ENCODE measurements around the gene GPR50. TPM values are rescaled to one million over a fixed set of nuclear protein-coding genes. Genes with fewer than 3 reads are reported as not detected.
A peak's percentile ranks its signal among the peaks of the same experiment; 100 is the strongest.

Gene GPR50
- total and polyA plus RNA-seq, 7 experiments from 2014 or later = not detected

GRCh38 chrX:151180400-151180799 is 4.0 kb downstream of the GPR50 start:
- no peak overlapping the region for H3K27ac ChIP-seq (ENCODE audit: low read depth, low read length)
- no peaks in the 10 kb centered on the region for H3K36me3 Mint-ChIP-seq
- H3K27me3 ChIP-seq (ENCODE audit: control insufficient read depth in 2 of 2, insufficient read depth in 2 of 2, low read length in 2 of 2) = no peaks in the 10 kb centered on the region
- no peak overlapping the region for H3K4me3 Mint-ChIP-seq
- ChIA-PET CTCF (no interaction called here), POLR2A (no interaction called here)
- ATAC-seq (no peak), DNase-seq (no peak)
- H3K9me3 ChIP-seq (ENCODE audit: control insufficient read depth in 2 of 3, low read length in 3 of 3) = no peaks in the 10 kb centered on the region
- H3K36me3 ChIP-seq (ENCODE audit: control insufficient read depth in 2 of 3, insufficient read depth in 3 of 3, low read length in 3 of 3) = no peaks in the 10 kb centered on the region
- H3K27ac Mint-ChIP-seq = no peak overlapping the region
- intact Hi-C loops (cut with micrococcal nuclease) = no loop called here
- H3K27me3 Mint-ChIP-seq = peaks cover 44 to 76% (median 55%) of the 10 kb centered on the region in 5 donors
- no peak overlapping the region for H3K4me3 ChIP-seq (ENCODE audit: low read length)
- peaks cover 0 to 5% (median 0%) of the 10 kb centered on the region in 11 donors for H3K9me3 Mint-ChIP-seq
- H3K4me1 Mint-ChIP-seq = peaks cover 0 to 16% (median 7%) of the 10 kb centered on the region in 7 donors
- no peaks in the 10 kb centered on the region for H3K4me1 ChIP-seq (ENCODE audit: control insufficient read depth in 2 of 2, insufficient read depth in 2 of 2, low read length in 2 of 2)

- Mint-ChIP-seq H3K27ac (no peak overlapping the region), H3K27me3 (peaks cover 48 to 74% (median 55%) of the 10 kb centered on the region in 5 donors), H3K4me3 (peak overlapping the region in 1 of 10 donors; percentile 37), H3K36me3 (no peaks in the 10 kb centered on the region), H3K4me1 (peaks cover 0 to 16% (median 7%) of the 10 kb centered on the region in 7 donors), H3K9me3 (peaks cover 0 to 5% (median 0%) of the 10 kb centered on the region in 11 donors)
- H3K36me3 ChIP-seq (ENCODE audit: control insufficient read depth in 2 of 3, insufficient read depth in 3 of 3, low read length in 3 of 3) = no peaks in the 10 kb centered on the region
- ATAC-seq = no peak
- no peak for DNase-seq
- H3K4me1 ChIP-seq (ENCODE audit: control insufficient read depth in 2 of 2, insufficient read depth in 2 of 2, low read length in 2 of 2) = no peaks in the 10 kb centered on the region
- POLR2A ChIA-PET = no interaction called here
- H3K27ac ChIP-seq (ENCODE audit: low read depth, low read length) = no peak overlapping the region
- no peaks in the 10 kb centered on the region for H3K9me3 ChIP-seq (ENCODE audit: control insufficient read depth in 2 of 3, low read length in 3 of 3)
- CTCF ChIA-PET = no interaction called here
- H3K27me3 ChIP-seq (ENCODE audit: control insufficient read depth in 2 of 2, insufficient read depth in 2 of 2, low read length in 2 of 2) = no peaks in the 10 kb centered on the region
- H3K4me3 ChIP-seq (ENCODE audit: low read length) = no peak overlapping the region
- intact Hi-C loops (cut with micrococcal nuclease) = no loop called here
These were observed 4.7 kb downstream of the GPR50 start for GRCh38 chrX:151181088-151181487.

- intact Hi-C loops (cut with micrococcal nuclease) = no loop called here
- no peaks in the 10 kb centered on the region for H3K4me1 ChIP-seq (ENCODE audit: control insufficient read depth in 2 of 2, insufficient read depth in 2 of 2, low read length in 2 of 2)
- DNase-seq = no peak
- H3K36me3 ChIP-seq (ENCODE audit: control insufficient read depth in 2 of 3, insufficient read depth in 3 of 3, low read length in 3 of 3) = no peaks in the 10 kb centered on the region
- Mint-ChIP-seq H3K4me3 (no peak overlapping the region), H3K4me1 (peaks cover 0 to 13% (median 5%) of the 10 kb centered on the region in 7 donors), H3K27ac (no peak overlapping the region), H3K9me3 (peaks cover 0 to 4% (median 0%) of the 10 kb centered on the region in 11 donors), H3K27me3 (peaks cover 57 to 64% (median 58%) of the 10 kb centered on the region in 5 donors), H3K36me3 (no peaks in the 10 kb centered on the region)
- ChIA-PET CTCF (no interaction called here), POLR2A (no interaction called here)
- H3K27ac ChIP-seq (ENCODE audit: low read depth, low read length) = no peak overlapping the region
- H3K4me3 ChIP-seq (ENCODE audit: low read length) = no peak overlapping the region
- ATAC-seq = no peak
- no peaks in the 10 kb centered on the region for H3K27me3 ChIP-seq (ENCODE audit: control insufficient read depth in 2 of 2, insufficient read depth in 2 of 2, low read length in 2 of 2)
- H3K9me3 ChIP-seq (ENCODE audit: control insufficient read depth in 2 of 3, low read length in 3 of 3) = no peaks in the 10 kb centered on the region
These were observed 6.9 kb downstream of the GPR50 start for GRCh38 chrX:151183233-151183753.

GRCh38 chrX:151183912-151184565 is 7.7 kb downstream of the GPR50 start:
- peaks cover 0 to 4% (median 0%) of the 10 kb centered on the region in 11 donors for H3K9me3 Mint-ChIP-seq
- intact Hi-C loops (cut with micrococcal nuclease) = no loop called here
- Histone ChIP-seq H3K4me3 (ENCODE audit: low read length) (no peak overlapping the region), H3K9me3 (ENCODE audit: control insufficient read depth in 2 of 3, low read length in 3 of 3) (no peaks in the 10 kb centered on the region), H3K4me1 (ENCODE audit: control insufficient read depth in 2 of 2, insufficient read depth in 2 of 2, low read length in 2 of 2) (no peaks in the 10 kb centered on the region), H3K27me3 (ENCODE audit: control insufficient read depth in 2 of 2, insufficient read depth in 2 of 2, low read length in 2 of 2) (no peaks in the 10 kb centered on the region), H3K27ac (ENCODE audit: low read depth, low read length) (no peak overlapping the region), H3K36me3 (ENCODE audit: control insufficient read depth in 2 of 3, insufficient read depth in 3 of 3, low read length in 3 of 3) (no peaks in the 10 kb centered on the region)
- ChIA-PET CTCF (no interaction called here), POLR2A (no interaction called here)
- H3K27me3 Mint-ChIP-seq = peaks cover 51 to 61% (median 54%) of the 10 kb centered on the region in 5 donors
- H3K4me1 Mint-ChIP-seq = peaks cover 0 to 6% (median 0%) of the 10 kb centered on the region in 7 donors
- no peaks in the 10 kb centered on the region for H3K36me3 Mint-ChIP-seq
- H3K4me3 Mint-ChIP-seq = no peak overlapping the region
- DNase-seq (no peak), ATAC-seq (no peak)
- H3K27ac Mint-ChIP-seq = no peak overlapping the region

GRCh38 chrX:151184705-151185104 is 8.3 kb downstream of the GPR50 start:
- POLR2A ChIA-PET = no interaction called here
- Mint-ChIP-seq H3K36me3 (no peaks in the 10 kb centered on the region), H3K4me3 (no peak overlapping the region), H3K27me3 (peaks cover 48 to 61% (median 51%) of the 10 kb centered on the region in 5 donors), H3K9me3 (peaks cover 0 to 5% (median 0%) of the 10 kb centered on the region in 11 donors), H3K4me1 (peaks cover 0 to 4% (median 0%) of the 10 kb centered on the region in 7 donors), H3K27ac (no peak overlapping the region)
- H3K36me3 ChIP-seq (ENCODE audit: control insufficient read depth in 2 of 3, insufficient read depth in 3 of 3, low read length in 3 of 3) = no peaks in the 10 kb centered on the region
- H3K27me3 ChIP-seq (ENCODE audit: control insufficient read depth in 2 of 2, insufficient read depth in 2 of 2, low read length in 2 of 2) = no peaks in the 10 kb centered on the region
- CTCF ChIA-PET = no interaction called here
- H3K27ac ChIP-seq (ENCODE audit: low read depth, low read length) = no peak overlapping the region
- intact Hi-C loops (cut with micrococcal nuclease) = no loop called here
- H3K4me1 ChIP-seq (ENCODE audit: control insufficient read depth in 2 of 2, insufficient read depth in 2 of 2, low read length in 2 of 2) = no peaks in the 10 kb centered on the region
- no peak overlapping the region for H3K4me3 ChIP-seq (ENCODE audit: low read length)
- ATAC-seq = no peak
- DNase-seq = no peak
- no peaks in the 10 kb centered on the region for H3K9me3 ChIP-seq (ENCODE audit: control insufficient read depth in 2 of 3, low read length in 3 of 3)

- H3K4me3 Mint-ChIP-seq = no peak overlapping the region
- peaks cover 0 to 7% (median 0%) of the 10 kb centered on the region in 11 donors for H3K9me3 Mint-ChIP-seq
- ATAC-seq (no peak), DNase-seq (no peak)
- H3K27me3 Mint-ChIP-seq = peaks cover 0 to 10% (median 2%) of the 10 kb centered on the region in 5 donors
- Histone ChIP-seq H3K9me3 (ENCODE audit: control insufficient read depth in 2 of 3, low read length in 3 of 3) (no peaks in the 10 kb centered on the region), H3K4me1 (ENCODE audit: control insufficient read depth in 2 of 2, insufficient read depth in 2 of 2, low read length in 2 of 2) (no peaks in the 10 kb centered on the region), H3K36me3 (ENCODE audit: control insufficient read depth in 2 of 3, insufficient read depth in 3 of 3, low read length in 3 of 3) (no peaks in the 10 kb centered on the region), H3K4me3 (ENCODE audit: low read length) (no peak overlapping the region), H3K27me3 (ENCODE audit: control insufficient read depth in 2 of 2, insufficient read depth in 2 of 2, low read length in 2 of 2) (no peaks in the 10 kb centered on the region), H3K27ac (ENCODE audit: low read depth, low read length) (no peak overlapping the region)
- H3K4me1 Mint-ChIP-seq = no peaks in the 10 kb centered on the region
- no peaks in the 10 kb centered on the region for H3K36me3 Mint-ChIP-seq
- ChIA-PET CTCF (no interaction called here), POLR2A (no interaction called here)
- no peak overlapping the region for H3K27ac Mint-ChIP-seq
- intact Hi-C loops (cut with micrococcal nuclease) = no loop called here
These were observed 30.5 kb downstream of the GPR50 start for GRCh38 chrX:151206871-151207270.

- no peak for ATAC-seq
- Histone ChIP-seq H3K36me3 (ENCODE audit: control insufficient read depth in 2 of 3, insufficient read depth in 3 of 3, low read length in 3 of 3) (no peaks in the 10 kb centered on the region), H3K4me1 (ENCODE audit: control insufficient read depth in 2 of 2, insufficient read depth in 2 of 2, low read length in 2 of 2) (no peaks in the 10 kb centered on the region), H3K4me3 (ENCODE audit: low read length) (no peak overlapping the region), H3K9me3 (ENCODE audit: control insufficient read depth in 2 of 3, low read length in 3 of 3) (no peaks in the 10 kb centered on the region), H3K27me3 (ENCODE audit: control insufficient read depth in 2 of 2, insufficient read depth in 2 of 2, low read length in 2 of 2) (no peaks in the 10 kb centered on the region), H3K27ac (ENCODE audit: low read depth, low read length) (no peak overlapping the region)
- ChIA-PET POLR2A (no interaction called here), CTCF (no interaction called here)
- H3K27me3 Mint-ChIP-seq = peaks cover 20 to 42% (median 29%) of the 10 kb centered on the region in 5 donors
- DNase-seq = no peak
- H3K4me3 Mint-ChIP-seq = no peak overlapping the region
- no peaks in the 10 kb centered on the region for H3K36me3 Mint-ChIP-seq
- H3K9me3 Mint-ChIP-seq = peaks cover 0 to 2% (median 0%) of the 10 kb centered on the region in 11 donors
- H3K27ac Mint-ChIP-seq = no peak overlapping the region
- intact Hi-C loops (cut with micrococcal nuclease) = no loop called here
- no peaks in the 10 kb centered on the region for H3K4me1 Mint-ChIP-seq
These were observed 49.5 kb downstream of the GPR50 start for GRCh38 chrX:151225843-151226242.

All from naive thymus-derived CD4-positive, alpha-beta T cell (primary cell).